ENCODE measurements around the gene GHRHR.

- TF ChIP-seq EP300 (IDR thresholded peaks at IDR 0.05) (no peak), POLR2A (IDR thresholded peaks at IDR 0.05) (no peak)
Measured at GRCh38 chr7:31028006-31028405, 64.3 kb downstream of the GHRHR start.
